Gastrocnemius medialis (tissue), 4 donors: Measurements from ENCODE around the gene GABRG3. TPM values are rescaled to one million over a fixed set of nuclear protein-coding genes. Genes with fewer than 3 reads are reported as not detected.

Experiments
- ATAC-seq, 2 donors: fragments of 150-250 bp; one replicate each; pipeline ENCODE4 v1.9.1; 2016
- DNase-seq, 2 donors: peaks; one replicate each; pipeline ENCODE4 v3.0.0-alpha.2; 2019
- H3K27ac ChIP-seq, 4 donors: fragments of 200-600 bp; sonication (generic); 1 replicate in 1 of 4; 2 replicates in 3 of 4; pipeline ENCODE4 v1.5.1; 2016 to 2018; ENCODE audit warnings: mild to moderate bottlenecking in 2 of 4, moderate library complexity in 1 of 4
- H3K27me3 ChIP-seq, 3 donors: fragments of 200-600 bp; sonication (generic) in 2 of 3; 1 replicate in 1 of 3; 2 replicates in 2 of 3; pipeline versions ENCODE4 v1.5.1 to v1.6.0; 2016 to 2019; ENCODE audit warnings: mild to moderate bottlenecking in 1 of 3, moderate library complexity in 1 of 3
- H3K36me3 ChIP-seq, 2 donors: fragments of 200-600 bp; sonication (generic) in 1 of 2; one replicate each; pipeline ENCODE4 v1.5.1; 2017 to 2018
- H3K4me1 ChIP-seq, 2 donors: fragments of 200-600 bp; sonication (generic) in 1 of 2; one replicate each; pipeline ENCODE4 v1.5.1; 2016 to 2017; ENCODE audit warnings: mild to moderate bottlenecking in 2 of 2
- H3K4me3 ChIP-seq, 4 donors: fragments of 200-600 bp; sonication (generic) in 3 of 4; 1 replicate in 1 of 4; 2 replicates in 3 of 4; pipeline ENCODE4 v1.5.1; 2016 to 2019; ENCODE audit warnings: mild to moderate bottlenecking in 2 of 4
- H3K9me3 ChIP-seq, 3 donors: fragments of 200-600 bp; sonication (generic) in 2 of 3; 1 replicate in 1 of 3; 2 replicates in 2 of 3; pipeline ENCODE4 v1.5.1; 2016 to 2019
- CTCF ChIP-seq, 5 experiments: fragments of 450-650 bp in 3 of 5; fragments of 200-600 bp in 2 of 5; sonication (generic) in 2 of 5; IDR thresholded peaks in 4 of 5; conservative IDR thresholded peaks in 1 of 5; 1 replicate in 4 of 5; 2 replicates in 1 of 5; pipeline ENCODE4 v1.5.1; 2016 to 2019; ENCODE audit warnings: antibody characterized with exemption in 5 of 5, mild to moderate bottlenecking in 3 of 5, moderate library complexity in 3 of 5
- POLR2A ChIP-seq, 2 donors: fragments of 450-650 bp; IDR thresholded peaks; one replicate each; pipeline ENCODE4 v1.6.1; 2017; ENCODE audit warnings: antibody characterized with exemption in 2 of 2, mild to moderate bottlenecking in 2 of 2, moderate library complexity in 2 of 2
- in situ Hi-C, 4 donors: fragments of 200-750 bp; cut with MboI; loops; one replicate each; pipeline versions ENCODE4 v1.15.0 to v1.8.0; 2017; ENCODE audit warnings: low sequenced_read_pairs in 4 of 4
- intact Hi-C: fragments of 100-400 bp; cut with DNase I; formaldehyde crosslinking; loops from one replicate; pipeline ENCODE4 v1.15.1; 2023; ENCODE audit warnings: low total_unique reads
- total RNA-seq, 4 donors: library from RNA; depleted of rRNA; stranded (reverse); fragments of >200 nt; gene quantifications; one replicate each; pipeline versions ENCODE4 v1.1.0 to v1.2.3, GENCODE V29; 2016

Gene GABRG3
- not detected for total RNA-seq

DNA sequence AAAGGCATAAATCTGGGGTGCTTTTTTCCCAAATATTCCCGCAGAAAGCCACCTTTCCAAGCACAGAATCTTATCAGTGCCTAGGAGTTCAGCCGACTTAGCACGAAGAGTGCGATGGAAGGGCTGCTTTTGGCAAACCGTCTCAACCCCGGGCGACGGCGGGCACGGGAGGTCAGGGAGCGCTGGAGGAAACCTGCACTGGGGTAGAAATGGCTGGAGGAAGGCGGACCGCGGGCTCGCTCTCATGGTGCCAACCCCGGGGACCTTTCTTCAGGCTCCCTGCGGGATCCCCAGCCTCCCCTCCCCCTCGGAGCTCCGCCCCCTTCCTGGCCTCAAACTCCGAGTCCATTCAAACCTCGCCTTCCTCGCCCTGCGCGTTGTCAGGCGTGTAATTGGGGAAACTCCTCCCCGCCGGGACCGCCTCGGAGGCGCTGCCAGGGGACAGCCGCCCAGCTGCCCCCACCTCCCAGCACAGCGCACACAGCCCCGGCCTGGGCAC is at the start of gene GABRG3:
GABRG3 (plus strand) TSS at position 470 of the 499 bp plus-strand sequence.
- no peak within 1 kb of the TSS for H3K4me3 ChIP-seq
- DNase-seq (no peak), ATAC-seq (no peak)
- no peaks in the 10 kb centered on the region for H3K9me3 ChIP-seq
- H3K36me3 ChIP-seq: no peaks in the 10 kb centered on the region
- in situ Hi-C loops: no loop called here
- H3K4me1 ChIP-seq: no peaks in the 10 kb centered on the region
- H3K27ac ChIP-seq: no peak within 1 kb of the TSS
- no peak for TF ChIP-seq CTCF (IDR thresholded peaks at IDR 0.05 in 4 of 5, conservative IDR thresholded peaks at IDR 0.05 in 1 of 5)
- TF ChIP-seq POLR2A (IDR thresholded peaks at IDR 0.05): no peak
- H3K27me3 ChIP-seq: peaks cover 0 to 10% (median 0%) of the 10 kb centered on the region in 3 donors
- intact Hi-C loops: no loop called here

DNA sequence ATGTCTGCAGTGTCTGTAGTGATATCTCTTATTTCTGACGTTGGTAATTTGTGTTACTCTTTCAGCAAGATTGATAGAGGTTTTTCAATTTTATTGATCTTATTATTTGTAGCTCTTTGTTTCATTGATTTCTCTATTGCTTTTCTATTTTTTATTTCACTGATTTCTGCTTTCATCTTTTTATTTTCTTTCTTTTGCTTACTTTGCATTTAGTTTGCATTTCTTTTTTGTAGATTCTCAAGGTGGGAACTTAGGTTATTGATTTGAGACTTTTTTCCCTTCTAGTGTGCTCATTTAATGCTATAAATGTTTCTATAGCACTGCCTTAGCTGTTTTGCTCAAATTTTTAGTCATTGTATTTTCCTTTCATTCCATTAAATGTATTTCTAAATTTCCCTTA is 49.5 kb upstream of the GABRG3 start:
- H3K4me1 ChIP-seq: no peaks in the 10 kb centered on the region
- intact Hi-C loops: no loop called here

DNA sequence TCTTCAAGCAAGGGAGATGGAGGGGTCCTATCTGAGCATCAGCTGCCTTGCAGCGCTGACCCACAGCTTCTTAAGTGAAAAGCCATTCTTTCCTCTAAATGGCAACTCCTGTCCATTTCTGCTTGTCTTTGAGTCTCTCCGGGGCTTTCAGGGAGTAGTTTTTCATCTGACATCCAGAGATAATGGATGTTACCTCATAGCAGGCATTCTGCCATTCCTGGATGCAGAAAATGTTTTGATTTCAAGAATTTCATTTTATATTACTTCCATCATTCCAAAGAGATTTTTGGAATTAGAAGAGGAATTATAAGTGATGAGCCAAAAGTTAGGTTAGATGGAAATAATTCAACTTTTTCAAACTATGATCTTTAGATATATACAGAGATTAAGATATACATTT is 44.9 kb upstream of the GABRG3 start:
- H3K9me3 ChIP-seq: no peaks in the 10 kb centered on the region
- in situ Hi-C loops (no loop called here), intact Hi-C loops (no loop called here)
- no peaks in the 10 kb centered on the region for H3K27me3 ChIP-seq
- H3K36me3 ChIP-seq: no peaks in the 10 kb centered on the region
- TF ChIP-seq CTCF (IDR thresholded peaks at IDR 0.05 in 4 of 5, conservative IDR thresholded peaks at IDR 0.05 in 1 of 5): no peak
- TF ChIP-seq POLR2A (IDR thresholded peaks at IDR 0.05): no peak
- ATAC-seq (no peak), DNase-seq (no peak)
- no peak overlapping the region for H3K4me3 ChIP-seq
- no peak overlapping the region for H3K27ac ChIP-seq
- H3K4me1 ChIP-seq: no peaks in the 10 kb centered on the region

More for the DNA sequence above, 49.5 kb upstream of the GABRG3 start:
- Histone ChIP-seq H3K27me3 (no peaks in the 10 kb centered on the region), H3K27ac (no peak overlapping the region), H3K9me3 (no peaks in the 10 kb centered on the region), H3K36me3 (no peaks in the 10 kb centered on the region), H3K4me3 (no peak overlapping the region)
- TF ChIP-seq CTCF (IDR thresholded peaks at IDR 0.05 in 4 of 5, conservative IDR thresholded peaks at IDR 0.05 in 1 of 5) (no peak), POLR2A (IDR thresholded peaks at IDR 0.05) (no peak)
- no peak for DNase-seq
- in situ Hi-C loops: loop anchor here in 1 of 4 donors (25.0 kb wide), 1 partner anchor 91 kb away; no protein-coding TSS in a partner anchor
- ATAC-seq: no peak

DNA sequence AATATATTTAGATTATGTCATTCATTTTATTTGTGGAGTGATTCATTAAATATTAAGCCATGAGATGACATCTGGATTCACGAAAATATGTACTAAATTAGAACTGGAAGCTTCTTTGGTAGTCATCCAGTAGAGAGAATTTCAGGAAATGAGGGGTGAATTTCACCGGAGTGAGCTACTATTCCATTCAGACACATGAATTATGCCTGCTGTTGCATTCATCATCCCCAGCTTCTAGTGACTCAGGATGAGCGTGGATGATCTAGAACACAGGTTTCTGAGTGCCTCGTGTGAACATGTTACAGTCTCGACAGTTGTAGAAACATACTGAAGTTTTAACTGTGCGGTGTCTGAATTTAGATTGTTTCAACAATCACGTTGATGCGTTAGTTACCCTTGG is 42.9 kb upstream of the GABRG3 start:
- Histone ChIP-seq H3K4me1 (no peaks in the 10 kb centered on the region), H3K36me3 (no peaks in the 10 kb centered on the region), H3K4me3 (no peak overlapping the region), H3K9me3 (no peaks in the 10 kb centered on the region), H3K27ac (no peak overlapping the region), H3K27me3 (no peaks in the 10 kb centered on the region)
- ATAC-seq: no peak
- in situ Hi-C loops: no loop called here
- intact Hi-C loops: no loop called here
- TF ChIP-seq POLR2A (IDR thresholded peaks at IDR 0.05) (no peak), CTCF (IDR thresholded peaks at IDR 0.05 in 4 of 5, conservative IDR thresholded peaks at IDR 0.05 in 1 of 5) (no peak)
- no peak for DNase-seq

DNA sequence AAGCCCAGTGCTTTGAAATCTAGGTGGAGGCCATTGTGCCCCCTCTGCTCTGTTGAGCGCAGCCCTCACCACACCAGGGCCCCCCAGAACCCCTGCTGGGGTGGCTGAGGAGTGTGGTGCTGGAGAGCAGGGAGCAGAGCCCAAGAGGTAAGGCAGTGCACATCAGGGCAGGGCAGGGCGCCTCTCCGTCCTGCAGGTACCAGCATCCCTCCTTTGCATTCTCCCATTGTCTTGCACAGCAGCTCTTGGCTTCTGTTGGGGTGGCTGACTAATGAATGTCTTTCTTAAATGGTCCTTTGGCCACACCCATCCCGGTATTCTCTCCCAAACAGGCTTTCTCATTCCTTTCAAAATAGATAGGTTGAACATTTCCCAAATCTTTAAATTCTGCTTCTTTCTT is 41.4 kb upstream of the GABRG3 start:
- in situ Hi-C loops: no loop called here
- no peak for ATAC-seq

More for the DNA sequence above, 41.4 kb upstream of the GABRG3 start:
- H3K36me3 ChIP-seq: no peaks in the 10 kb centered on the region
- H3K27ac ChIP-seq: no peak overlapping the region
- intact Hi-C loops: no loop called here
- H3K27me3 ChIP-seq: no peaks in the 10 kb centered on the region
- no peaks in the 10 kb centered on the region for H3K4me1 ChIP-seq
- no peak for DNase-seq
- no peak for TF ChIP-seq CTCF (IDR thresholded peaks at IDR 0.05 in 4 of 5, conservative IDR thresholded peaks at IDR 0.05 in 1 of 5)
- TF ChIP-seq POLR2A (IDR thresholded peaks at IDR 0.05): no peak
- no peaks in the 10 kb centered on the region for H3K9me3 ChIP-seq
- H3K4me3 ChIP-seq: no peak overlapping the region
